ENCODE data around the gene SSBP2. TPM values are rescaled to one million over a fixed set of nuclear protein-coding genes. Genes with fewer than 3 reads are reported as not detected.

Gene SSBP2
- total RNA-seq, 4 donors from 2014 or later = 45.3 to 83.1 (median 61.7) TPM

DNA sequence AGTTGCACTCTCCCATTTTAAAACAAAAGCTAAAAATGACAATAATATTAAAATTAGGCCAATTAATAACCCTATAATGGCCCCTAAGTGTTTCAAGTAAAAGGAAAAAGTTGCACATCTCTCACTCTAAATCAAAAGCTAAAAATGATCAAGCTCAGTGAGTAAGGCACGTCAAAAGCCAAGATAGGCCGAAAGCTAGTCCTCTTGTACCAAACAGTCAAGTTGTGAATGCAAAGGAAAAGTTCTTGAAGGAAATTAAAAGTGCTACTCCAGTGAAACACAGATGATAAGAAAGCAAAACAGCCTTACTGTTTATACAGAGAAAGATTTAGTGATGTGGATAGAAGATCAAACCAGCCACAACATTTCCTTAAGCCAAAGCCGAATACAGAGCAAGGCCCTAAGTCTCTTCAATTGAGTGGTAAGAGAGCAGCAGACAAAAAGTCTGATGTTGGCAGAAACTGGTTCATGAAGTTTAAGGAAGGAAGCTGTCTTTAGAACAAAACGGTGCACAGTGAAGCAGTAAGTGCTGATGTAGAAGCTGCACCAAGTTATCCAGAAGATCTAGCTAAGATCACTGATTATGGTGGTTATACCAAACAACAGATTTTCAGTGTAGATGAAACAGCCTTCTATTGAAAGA, 212.9 kb downstream of the SSBP2 start:
- no peak overlapping the region for H3K4me3 ChIP-seq (ENCODE audit: low read depth, poor library complexity, severe bottlenecking)
- WGBS, 2 donors = 77 to 82% methylated on average over 4 of the region's 4 CpGs
- TF ChIP-seq POLR2A (IDR thresholded peaks at IDR 0.05) = no peak
- TF ChIP-seq, protein P1, sequence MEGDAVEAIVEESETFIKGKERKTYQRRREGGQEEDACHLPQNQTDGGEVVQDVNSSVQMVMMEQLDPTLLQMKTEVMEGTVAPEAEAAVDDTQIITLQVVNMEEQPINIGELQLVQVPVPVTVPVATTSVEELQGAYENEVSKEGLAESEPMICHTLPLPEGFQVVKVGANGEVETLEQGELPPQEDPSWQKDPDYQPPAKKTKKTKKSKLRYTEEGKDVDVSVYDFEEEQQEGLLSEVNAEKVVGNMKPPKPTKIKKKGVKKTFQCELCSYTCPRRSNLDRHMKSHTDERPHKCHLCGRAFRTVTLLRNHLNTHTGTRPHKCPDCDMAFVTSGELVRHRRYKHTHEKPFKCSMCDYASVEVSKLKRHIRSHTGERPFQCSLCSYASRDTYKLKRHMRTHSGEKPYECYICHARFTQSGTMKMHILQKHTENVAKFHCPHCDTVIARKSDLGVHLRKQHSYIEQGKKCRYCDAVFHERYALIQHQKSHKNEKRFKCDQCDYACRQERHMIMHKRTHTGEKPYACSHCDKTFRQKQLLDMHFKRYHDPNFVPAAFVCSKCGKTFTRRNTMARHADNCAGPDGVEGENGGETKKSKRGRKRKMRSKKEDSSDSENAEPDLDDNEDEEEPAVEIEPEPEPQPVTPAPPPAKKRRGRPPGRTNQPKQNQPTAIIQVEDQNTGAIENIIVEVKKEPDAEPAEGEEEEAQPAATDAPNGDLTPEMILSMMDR (IDR thresholded peaks at IDR 0.05) = no peak
- DNase-seq (ENCODE audit: low spot score in 2 of 2) = no peak
- intact Hi-C loops (cut with DNase I; ENCODE audit: low total_unique reads) = no loop called here

DNA sequence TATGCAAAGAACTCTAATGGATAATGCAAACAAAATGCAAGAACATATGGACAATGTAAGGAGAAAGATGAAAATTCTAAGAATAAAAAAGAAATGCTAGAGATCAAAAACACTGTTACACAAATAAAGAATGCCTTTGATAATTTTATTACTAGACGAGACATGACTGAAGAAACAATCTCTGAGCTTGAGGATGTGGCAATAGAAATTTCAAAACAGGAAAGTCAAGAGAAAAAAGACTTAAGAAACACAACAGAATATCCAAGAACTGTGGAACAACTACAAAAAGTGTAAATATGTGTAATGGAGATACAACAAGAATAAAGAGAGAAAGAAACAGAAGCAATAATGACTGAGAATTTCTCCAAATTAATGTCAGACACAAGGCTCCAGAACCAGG, 216.5 kb downstream of the SSBP2 start:
- intact Hi-C loops (cut with DNase I; ENCODE audit: low total_unique reads) = no loop called here
- TF ChIP-seq, protein P1 (IDR thresholded peaks at IDR 0.05) = no peak
- no peak for TF ChIP-seq POLR2A (IDR thresholded peaks at IDR 0.05)
- WGBS, 2 donors = 68 to 74% methylated on average over 1 of the region's 1 CpG
- no peak overlapping the region for H3K4me3 ChIP-seq (ENCODE audit: low read depth, poor library complexity, severe bottlenecking)
- no peak for DNase-seq (ENCODE audit: low spot score in 2 of 2)

DNA sequence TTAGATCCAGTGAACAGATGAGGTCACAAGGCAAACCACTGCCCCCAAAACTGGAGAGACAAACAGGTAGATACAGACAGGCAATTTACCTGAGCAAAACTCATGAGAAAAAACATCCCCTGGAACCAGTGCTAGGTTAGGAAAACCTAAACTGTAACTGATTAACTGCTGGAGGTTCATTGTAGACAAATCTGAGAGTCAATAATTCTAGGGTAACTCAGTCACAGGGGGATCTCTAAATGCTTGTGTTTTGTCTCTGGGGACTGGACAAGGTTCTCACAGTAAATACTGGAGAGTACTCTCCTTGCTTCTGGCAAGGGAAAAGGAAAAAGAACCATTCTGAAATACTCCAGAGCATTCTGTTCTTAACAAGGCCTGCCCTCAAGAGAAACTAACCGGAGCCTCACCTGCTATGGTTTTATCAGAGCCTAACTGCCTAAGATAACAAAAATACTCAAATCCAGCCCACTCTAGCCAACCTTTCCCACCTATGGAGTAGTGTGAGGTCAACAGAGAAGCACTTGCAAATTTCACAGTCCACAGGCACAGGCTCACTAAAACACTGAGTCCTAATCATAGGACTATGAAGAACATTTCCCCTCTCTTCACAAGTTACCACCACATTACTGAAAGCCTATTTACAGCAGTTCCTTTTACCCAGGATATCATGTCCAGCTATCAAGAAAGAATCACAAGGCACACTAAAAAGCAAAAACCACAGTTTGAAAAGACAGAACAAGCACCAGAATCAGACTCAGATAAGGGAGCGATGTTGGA, 217.1 kb downstream of the SSBP2 start:
- no peak for DNase-seq (ENCODE audit: low spot score in 2 of 2)
- no peak for TF ChIP-seq POLR2A (IDR thresholded peaks at IDR 0.05)
- no peak overlapping the region for H3K4me3 ChIP-seq (ENCODE audit: low read depth, poor library complexity, severe bottlenecking)
- 80 to 91% methylated on average over 2 of the region's 2 CpGs for whole genome bisulfite sequencing, 2 donors
- intact Hi-C loops (cut with DNase I; ENCODE audit: low total_unique reads) = no loop called here

DNA sequence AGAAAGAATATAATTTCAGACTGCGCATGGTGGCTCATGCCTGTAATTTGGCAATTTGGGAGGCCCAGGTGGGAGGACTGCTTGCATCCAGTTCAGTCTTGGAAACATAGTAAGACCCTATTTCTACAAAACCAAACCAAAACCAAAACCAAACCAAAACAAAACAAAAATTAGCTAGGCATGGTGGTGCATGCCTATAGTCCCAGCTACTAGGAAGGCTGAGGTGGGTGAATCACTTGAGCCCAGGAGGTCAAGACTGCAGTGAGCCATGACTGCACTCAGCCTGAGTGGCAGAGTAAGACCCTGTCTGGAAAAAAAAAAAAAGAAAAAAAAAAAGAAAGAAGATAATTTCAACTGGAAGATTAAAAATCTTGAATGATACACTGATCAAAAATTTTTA, 220.0 kb downstream of the SSBP2 start:
- TF ChIP-seq, protein P1 (IDR thresholded peaks at IDR 0.05) = no peak
- no peak for TF ChIP-seq POLR2A (IDR thresholded peaks at IDR 0.05)
- intact Hi-C loops (cut with DNase I; ENCODE audit: low total_unique reads) = no loop called here
- 95 to 100% methylated on average over 1 of the region's 1 CpG for WGBS, 2 donors
- no peak overlapping the region for H3K4me3 ChIP-seq (ENCODE audit: low read depth, poor library complexity, severe bottlenecking)
- no peak for DNase-seq (ENCODE audit: low spot score in 2 of 2)

DNA sequence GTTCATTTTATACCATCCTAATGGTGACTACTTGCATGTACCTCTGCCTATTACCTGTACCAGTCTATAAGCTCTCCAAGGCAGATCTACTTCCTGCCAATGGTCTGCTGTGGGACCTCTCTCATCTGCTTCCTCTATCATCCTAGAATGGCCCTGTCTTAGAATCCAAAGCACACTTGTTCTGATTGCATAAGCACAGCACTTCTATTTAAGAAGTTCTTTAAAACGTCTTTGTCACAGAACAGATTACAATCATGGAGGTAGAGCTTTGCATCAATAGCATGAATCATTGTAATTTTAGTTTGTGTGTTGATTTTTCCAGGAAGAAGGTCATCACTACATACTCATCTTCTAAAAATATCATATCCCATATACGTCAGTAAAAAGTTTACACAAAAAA, 225.2 kb downstream of the SSBP2 start:
- intact Hi-C loops (cut with DNase I; ENCODE audit: low total_unique reads) = no loop called here
- DNase-seq (ENCODE audit: low spot score in 2 of 2) = no peak
- H3K4me3 ChIP-seq (ENCODE audit: low read depth, poor library complexity, severe bottlenecking) = no peak overlapping the region
- TF ChIP-seq, protein P1 (IDR thresholded peaks at IDR 0.05) = no peak
- no peak for TF ChIP-seq POLR2A (IDR thresholded peaks at IDR 0.05)
- WGBS, 2 donors = 61 to 68% methylated on average over 2 of the region's 2 CpGs

DNA sequence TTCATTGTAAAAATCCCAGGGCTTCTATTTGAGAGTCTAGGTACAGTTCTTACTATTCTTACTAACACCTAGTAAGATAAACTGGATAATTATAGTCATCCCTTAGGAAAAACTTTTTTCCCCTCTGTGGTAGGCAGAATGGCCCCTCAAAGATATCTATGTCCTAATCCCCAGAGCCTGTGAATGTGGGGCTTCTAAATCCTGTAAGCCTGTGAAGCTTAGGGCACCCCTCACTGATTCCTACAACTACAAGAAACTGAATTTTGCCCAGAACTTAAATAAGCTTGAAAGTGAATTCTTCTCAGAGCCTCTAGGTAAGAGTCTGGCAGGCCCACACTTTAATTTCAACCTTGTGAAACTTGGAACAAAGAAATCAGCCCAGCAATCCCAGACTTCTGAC, 226.9 kb downstream of the SSBP2 start:
- no peak for TF ChIP-seq POLR2A (IDR thresholded peaks at IDR 0.05)
- TF ChIP-seq, protein P1 (IDR thresholded peaks at IDR 0.05) = no peak
- H3K4me3 ChIP-seq (ENCODE audit: low read depth, poor library complexity, severe bottlenecking) = no peak overlapping the region
- no peak for DNase-seq (ENCODE audit: low spot score in 2 of 2)
- intact Hi-C loops (cut with DNase I; ENCODE audit: low total_unique reads) = no loop called here
